Smooth muscle cell (in vitro differentiated cells): ENCODE measurements around the gene PCLO. TPM values are rescaled to one million over a fixed set of nuclear protein-coding genes. Genes with fewer than 3 reads are reported as not detected.
A peak's percentile ranks its signal among the peaks of the same experiment; 100 is the strongest.

Experiments used
- DNase-seq: peaks from one replicate; lab custom pipeline; 2025; ENCODE audit not compliant: unreplicated experiment; lab: John Stamatoyannopoulos, UW
- H2AFZ ChIP-seq: fragments of 200-600 bp; sonication (generic); 2 replicates; pipeline ENCODE4 v1.6.0; 2016; ENCODE audit warnings: antibody characterized with exemption, low read depth, mild to moderate bottlenecking
- H3F3A ChIP-seq: fragments of 200-600 bp; sonication (generic); 2 replicates; pipeline ENCODE4 v1.6.0; 2017; ENCODE audit warnings: antibody characterized with exemption, low read depth
- H3K27ac ChIP-seq: fragments of 200-600 bp; sonication (generic); 2 replicates; pipeline ENCODE4 v1.5.1; 2016; ENCODE audit warnings: low read depth, mild to moderate bottlenecking
- H3K27me3 ChIP-seq: fragments of 200-600 bp; sonication (generic); 2 replicates; pipeline ENCODE4 v1.6.1; 2016; ENCODE audit warnings: low read depth, mild to moderate bottlenecking
- H3K36me3 ChIP-seq: fragments of 200-600 bp; sonication (generic); 2 replicates; pipeline ENCODE4 v1.5.1; 2016; ENCODE audit warnings: low read depth
- H3K4me1 ChIP-seq: fragments of 200-600 bp; sonication (generic); 2 replicates; pipeline ENCODE4 v1.5.1; 2016; ENCODE audit warnings: low read depth
- H3K4me2 ChIP-seq: fragments of 200-600 bp; sonication (generic); 2 replicates; pipeline ENCODE4 v1.6.0; 2016; ENCODE audit warnings: mild to moderate bottlenecking
- H3K4me3 ChIP-seq: fragments of 200-600 bp; sonication (generic); 2 replicates; pipeline ENCODE4 v1.5.1; 2016; ENCODE audit warnings: mild to moderate bottlenecking
- H3K79me2 ChIP-seq: fragments of 200-600 bp; sonication (generic); 2 replicates; pipeline ENCODE4 v1.6.0; 2016; ENCODE audit warnings: low read depth, mild to moderate bottlenecking
- H3K9ac ChIP-seq: fragments of 200-600 bp; sonication (generic); 2 replicates; pipeline ENCODE4 v1.6.0; 2016; ENCODE audit warnings: low read depth
- H3K9me3 ChIP-seq: fragments of 200-600 bp; sonication (generic); replicated peaks from 2 replicates; pipeline ENCODE4 v1.5.1; 2016; ENCODE audit warnings: low read depth
- H4K20me1 ChIP-seq: fragments of 200-600 bp; sonication (generic); 2 replicates; pipeline ENCODE4 v1.6.0; 2016; ENCODE audit warnings: low read depth
- CTCF ChIP-seq: fragments of 200-600 bp; sonication (generic); IDR thresholded peaks from 2 replicates; pipeline ENCODE4 v1.5.1; 2017; ENCODE audit warnings: borderline replicate concordance, mild to moderate bottlenecking, antibody characterized with exemption; ENCODE audit not compliant: insufficient read depth, poor library complexity, severe bottlenecking
- WGBS: methylation state at CpG from one replicate; pipeline ENCODE4 v1.1.7; 2016; ENCODE audit warnings: low lambda C conversion rate; 5-methylcytosine and 5-hydroxymethylcytosine counted together
- polyA plus RNA-seq: library from polyadenylated mRNA; unstranded; fragments of >200 nt; fragmentation: Nextera tagmentation; extraction: Ambion mirVana; gene quantifications from 2 replicates; pipeline ENCODE4 v1.2.1, GENCODE V29; 2016
- total RNA-seq: library from RNA; depleted of rRNA; stranded (reverse); fragments of >200 nt; gene quantifications from 2 replicates; pipeline ENCODE4 v1.2.3, GENCODE V29; 2014

Gene PCLO
- total and polyA plus RNA-seq, 2 experiments from 2014 or later = 0.42 to 1.9 TPM

- TF ChIP-seq CTCF = no peak
- Histone ChIP-seq H3K27me3 (no peaks in the 10 kb centered on the region), H3K4me2 (peak overlapping the region; percentile 48), H4K20me1 (no peaks in the 10 kb centered on the region), H3K79me2 (no peaks in the 10 kb centered on the region), H3K4me3 (no peak overlapping the region), H3K9me3 (no peaks in the 10 kb centered on the region), H3K9ac (no peak overlapping the region), H3K4me1 (peaks cover 14% of the 10 kb centered on the region), H2AFZ (no peak overlapping the region), H3K27ac (peak overlapping the region; percentile 78), H3F3A (no peaks in the 10 kb centered on the region), H3K36me3 (no peaks in the 10 kb centered on the region)
- 76% methylated on average over 5 of the region's 5 CpGs for WGBS
- no peak for DNase-seq
Observed at GRCh38 chr7:82755705-82756551, 406.8 kb downstream of the PCLO start.

GRCh38 chr7:82750007-82750406 lies 412.7 kb downstream of the PCLO start:
- no peak overlapping the region for H3K9ac ChIP-seq
- TF ChIP-seq CTCF = no peak
- no peak overlapping the region for H3K27ac ChIP-seq
- H3K79me2 ChIP-seq = no peaks in the 10 kb centered on the region
- 91% methylated on average over 2 of the region's 2 CpGs for WGBS
- H3K4me2 ChIP-seq = no peak overlapping the region
- no peak for DNase-seq
- no peaks in the 10 kb centered on the region for H4K20me1 ChIP-seq
- H3F3A ChIP-seq = no peaks in the 10 kb centered on the region
- H3K4me3 ChIP-seq = no peak overlapping the region
- H3K4me1 ChIP-seq = no peaks in the 10 kb centered on the region
- no peaks in the 10 kb centered on the region for H3K36me3 ChIP-seq
- H2AFZ ChIP-seq = no peak overlapping the region
- no peaks in the 10 kb centered on the region for H3K9me3 ChIP-seq
- H3K27me3 ChIP-seq = no peaks in the 10 kb centered on the region

- H3K36me3 ChIP-seq = no peaks in the 10 kb centered on the region
- H3K4me2 ChIP-seq = no peak overlapping the region
- no peaks in the 10 kb centered on the region for H3F3A ChIP-seq
- H3K9me3 ChIP-seq = no peaks in the 10 kb centered on the region
- no peaks in the 10 kb centered on the region for H3K79me2 ChIP-seq
- no peak overlapping the region for H3K9ac ChIP-seq
- no peak overlapping the region for H3K27ac ChIP-seq
- no peak for DNase-seq
- WGBS = 74% methylated on average over 3 of the region's 3 CpGs
- no peak overlapping the region for H2AFZ ChIP-seq
- peaks cover 4% of the 10 kb centered on the region for H3K4me1 ChIP-seq
- no peak for TF ChIP-seq CTCF
- H3K4me3 ChIP-seq = no peak overlapping the region
- H4K20me1 ChIP-seq = no peaks in the 10 kb centered on the region
- no peaks in the 10 kb centered on the region for H3K27me3 ChIP-seq
Observed at GRCh38 chr7:82745820-82746219, 416.9 kb downstream of the PCLO start.

- no peaks in the 10 kb centered on the region for H3K27me3 ChIP-seq
- no peaks in the 10 kb centered on the region for H3K36me3 ChIP-seq
- 55% methylated on average over 2 of the region's 2 CpGs for WGBS
- H3K4me3 ChIP-seq = no peak overlapping the region
- H4K20me1 ChIP-seq = no peaks in the 10 kb centered on the region
- no peak overlapping the region for H3K9ac ChIP-seq
- no peak overlapping the region for H3K27ac ChIP-seq
- no peak for TF ChIP-seq CTCF
- H3F3A ChIP-seq = no peaks in the 10 kb centered on the region
- H3K79me2 ChIP-seq = no peaks in the 10 kb centered on the region
- H3K4me1 ChIP-seq = peaks cover 4% of the 10 kb centered on the region
- DNase-seq = no peak
- no peaks in the 10 kb centered on the region for H3K9me3 ChIP-seq
- H2AFZ ChIP-seq = no peak overlapping the region
- H3K4me2 ChIP-seq = no peak overlapping the region
Observed at GRCh38 chr7:82745117-82745516, 417.6 kb downstream of the PCLO start.
